ENCODE results near the gene CLMN. TPM values are rescaled to one million over a fixed set of nuclear protein-coding genes. Genes with fewer than 3 reads are reported as not detected.
A peak's percentile ranks its signal among the peaks of the same experiment; 100 is the strongest.

CLMN gene
- total and polyA plus RNA-seq, 2 donors (not counting 3 experiments of a cell fraction or from before 2014, with no cell fraction given), result 0.72 to 9.6 TPM

DNA sequence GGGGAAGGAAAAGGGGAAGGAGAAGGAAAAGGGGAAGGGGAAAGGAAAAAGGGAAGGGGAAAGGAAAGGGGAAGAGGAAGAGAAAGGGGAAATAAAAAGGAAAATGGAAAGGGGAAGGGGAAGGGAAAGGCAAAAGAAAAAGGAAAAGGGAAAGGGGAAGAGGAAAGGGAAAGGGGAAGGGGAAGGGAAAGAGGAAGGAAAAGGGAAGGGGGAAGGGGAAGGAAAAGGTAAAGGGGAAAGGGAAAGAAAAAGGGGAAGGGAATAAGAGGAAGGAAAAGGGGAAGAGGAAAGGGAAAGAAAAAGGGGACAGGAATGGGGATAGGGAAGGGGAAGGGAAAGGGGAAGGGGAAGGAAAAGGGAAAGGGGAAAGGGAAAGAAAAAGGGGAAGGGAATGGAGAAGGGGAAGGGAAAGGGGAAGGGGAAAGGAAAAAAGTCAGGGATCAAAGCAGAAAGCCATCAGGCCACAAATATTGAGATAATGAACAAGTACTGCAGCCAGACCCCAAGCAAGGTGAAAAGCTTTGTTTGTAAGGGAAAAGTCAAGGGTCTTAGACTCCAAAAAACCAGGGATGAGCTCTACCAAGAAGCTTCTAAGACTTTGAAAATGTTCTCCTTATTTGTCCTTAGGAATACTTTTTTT, 182.4 kb downstream of the CLMN start:
- dilution Hi-C loops (cut with MboI; ENCODE audit: extremely low pct_ligation_motif_present, low sequenced_read_pairs) (no loop called here), intact Hi-C loops (cut with micrococcal nuclease) (no loop called here)
- Histone ChIP-seq H2AFZ (ENCODE audit: low read depth, low read length) (no peak overlapping the region), H4K20me1 (replicated peaks; ENCODE audit: control insufficient read depth, extremely low read depth, insufficient read depth, low read length) (peaks cover 5% of the 10 kb centered on the region), H3K9me1 (replicated peaks; ENCODE audit: control insufficient read depth, extremely low read depth, insufficient read depth, low read length) (no peaks in the 10 kb centered on the region), H3K9me3 (replicated peaks; ENCODE audit: control insufficient read depth, insufficient read depth, low read length) (no peaks in the 10 kb centered on the region), H3K79me2 (ENCODE audit: control insufficient read depth, insufficient read depth, low read length) (peaks cover 73% of the 10 kb centered on the region), H3K4me3 (replicated peaks in 1 of 3; ENCODE audit: insufficient read depth in 1 of 3, low read depth in 1 of 3, low read length in 3 of 3) (no peak overlapping the region), H3K4me2 (ENCODE audit: insufficient read depth, low read length) (peak overlapping the region; percentile 21), H3K9ac (replicated peaks; ENCODE audit: extremely low read depth, insufficient read depth, low read length) (no peak overlapping the region), H3K4me1 (ENCODE audit: control insufficient read depth, extremely low read depth, insufficient read depth, low read length) (no peaks in the 10 kb centered on the region), H3K36me3 (ENCODE audit: control insufficient read depth in 2 of 2, extremely low read depth in 1 of 2, insufficient read depth in 2 of 2, low read length in 2 of 2) (peaks cover 0 to 1% of the 10 kb centered on the region in 2 experiments), H3K27ac (ENCODE audit: insufficient read depth, low read depth, low read length) (no peak overlapping the region), H3K27me3 (ENCODE audit: control insufficient read depth in 2 of 2, insufficient read depth in 2 of 2, low read length in 2 of 2) (no peaks in the 10 kb centered on the region)
- no peak for DNase-seq (ENCODE audit: low read depth, low spot score)
- ChIA-PET POLR2A (no interaction called here), CTCF (interaction anchor here (1.4 kb wide), 1 partner anchor 38 kb away, joined by 3 read pairs; no protein-coding TSS in a partner anchor)
- no TSS peak for BruUV-seq (replicated peaks)
- TF ChIP-seq EZH2 (IDR thresholded peaks at IDR 0.05; ENCODE audit: borderline replicate concordance, low read depth, low read length, severe bottlenecking) (no peak), POLR2A (IDR thresholded peaks at IDR 0.05; ENCODE audit: low read depth, low read length) (no peak), FOS (IDR thresholded peaks at IDR 0.05; ENCODE audit: borderline replicate concordance, insufficient read depth, low read length) (no peak), MYC (IDR thresholded peaks at IDR 0.05; ENCODE audit: low read depth, low read length) (no peak)
- TF ChIP-seq, protein P1, sequence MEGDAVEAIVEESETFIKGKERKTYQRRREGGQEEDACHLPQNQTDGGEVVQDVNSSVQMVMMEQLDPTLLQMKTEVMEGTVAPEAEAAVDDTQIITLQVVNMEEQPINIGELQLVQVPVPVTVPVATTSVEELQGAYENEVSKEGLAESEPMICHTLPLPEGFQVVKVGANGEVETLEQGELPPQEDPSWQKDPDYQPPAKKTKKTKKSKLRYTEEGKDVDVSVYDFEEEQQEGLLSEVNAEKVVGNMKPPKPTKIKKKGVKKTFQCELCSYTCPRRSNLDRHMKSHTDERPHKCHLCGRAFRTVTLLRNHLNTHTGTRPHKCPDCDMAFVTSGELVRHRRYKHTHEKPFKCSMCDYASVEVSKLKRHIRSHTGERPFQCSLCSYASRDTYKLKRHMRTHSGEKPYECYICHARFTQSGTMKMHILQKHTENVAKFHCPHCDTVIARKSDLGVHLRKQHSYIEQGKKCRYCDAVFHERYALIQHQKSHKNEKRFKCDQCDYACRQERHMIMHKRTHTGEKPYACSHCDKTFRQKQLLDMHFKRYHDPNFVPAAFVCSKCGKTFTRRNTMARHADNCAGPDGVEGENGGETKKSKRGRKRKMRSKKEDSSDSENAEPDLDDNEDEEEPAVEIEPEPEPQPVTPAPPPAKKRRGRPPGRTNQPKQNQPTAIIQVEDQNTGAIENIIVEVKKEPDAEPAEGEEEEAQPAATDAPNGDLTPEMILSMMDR (IDR thresholded peaks at IDR 0.05; ENCODE audit: extremely low read depth in 1 of 2, insufficient read depth in 1 of 2, low read depth in 1 of 2, low read length in 2 of 2), result no peak
- TF ChIP-seq, protein P2, sequence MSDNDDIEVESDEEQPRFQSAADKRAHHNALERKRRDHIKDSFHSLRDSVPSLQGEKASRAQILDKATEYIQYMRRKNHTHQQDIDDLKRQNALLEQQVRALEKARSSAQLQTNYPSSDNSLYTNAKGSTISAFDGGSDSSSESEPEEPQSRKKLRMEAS (IDR thresholded peaks at IDR 0.05; ENCODE audit: insufficient read depth, insufficient read length), result no peak
- FAIRE-seq, result no peak
